Chondrocyte (in vitro differentiated cells): Measurements from ENCODE around the gene DLG2. TPM values are rescaled to one million over a fixed set of nuclear protein-coding genes. Genes with fewer than 3 reads are reported as not detected.

Experiments used
- DNase-seq: peaks from one replicate; pipeline ENCODE4 v3.0.0; 2021; ENCODE audit warnings: mixed read lengths, low spot score
- H3K27ac Mint-ChIP-seq: one replicate; pipeline ENCODE4 v1.8.0; 2021; ENCODE audit warnings: mild to moderate bottlenecking, moderate library complexity, mixed read lengths; ENCODE audit not compliant: unreplicated experiment
- H3K27me3 Mint-ChIP-seq: 2 replicates; pipeline ENCODE4 v1.8.0; 2021; ENCODE audit warnings: low read depth, mixed read lengths
- H3K36me3 Mint-ChIP-seq: 2 replicates; pipeline ENCODE4 v1.8.0; 2021; ENCODE audit warnings: low read depth, mixed read lengths
- H3K4me1 Mint-ChIP-seq: 2 replicates; pipeline ENCODE4 v1.8.0; 2021; ENCODE audit warnings: low read depth, mild to moderate bottlenecking, mixed read lengths
- H3K4me3 Mint-ChIP-seq: one replicate; pipeline ENCODE4 v1.8.0; 2021; ENCODE audit warnings: mild to moderate bottlenecking, moderate library complexity, mixed read lengths; ENCODE audit not compliant: unreplicated experiment
- H3K9me3 Mint-ChIP-seq: 2 replicates; pipeline ENCODE4 v1.8.0; 2021; ENCODE audit warnings: low read depth, mixed read lengths
- total RNA-seq: library from RNA; stranded (reverse); gene quantifications from 3 replicates; pipeline ENCODE4 v1.2.1, GENCODE V29; 2021
- TF ChIP-seq, protein P1 (sequence below): fragments of 200-600 bp; sonication (generic); IDR thresholded peaks from 2 replicates; pipeline ENCODE4 v1.5.0; 2021; ENCODE audit warnings: antibody characterized with exemption, mild to moderate bottlenecking, moderate library complexity

The DLG2 gene
- total RNA-seq, 1 donor from 2014 or later = 1.3 TPM

DNA sequence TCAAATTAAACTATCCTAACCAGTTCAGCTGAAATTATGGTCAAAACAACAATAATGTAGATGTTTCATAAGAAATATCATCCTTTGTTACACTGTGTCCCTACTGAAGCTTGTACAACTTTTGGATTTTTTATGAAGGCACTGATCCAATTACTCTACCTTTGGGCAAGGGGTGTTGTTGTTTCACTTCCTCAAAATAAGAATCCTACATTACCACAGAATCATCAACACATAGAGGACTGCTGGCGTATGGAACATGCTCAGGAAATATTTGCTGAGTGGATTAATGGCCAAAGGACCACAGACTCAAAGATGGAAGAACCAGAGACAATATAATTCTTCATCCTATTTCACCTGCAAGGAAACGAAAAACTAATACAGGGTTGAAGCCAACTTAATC, 1433.4 kb downstream of the DLG2 start:
- peaks cover 2% of the 10 kb centered on the region for H3K36me3 Mint-ChIP-seq
- DNase-seq = no peak
- no peaks in the 10 kb centered on the region for H3K4me1 Mint-ChIP-seq
- no peak overlapping the region for H3K27ac Mint-ChIP-seq
- peaks cover 3% of the 10 kb centered on the region for H3K27me3 Mint-ChIP-seq
- H3K9me3 Mint-ChIP-seq = peaks cover 8% of the 10 kb centered on the region
- H3K4me3 Mint-ChIP-seq = no peak overlapping the region
- TF ChIP-seq, protein P1, sequence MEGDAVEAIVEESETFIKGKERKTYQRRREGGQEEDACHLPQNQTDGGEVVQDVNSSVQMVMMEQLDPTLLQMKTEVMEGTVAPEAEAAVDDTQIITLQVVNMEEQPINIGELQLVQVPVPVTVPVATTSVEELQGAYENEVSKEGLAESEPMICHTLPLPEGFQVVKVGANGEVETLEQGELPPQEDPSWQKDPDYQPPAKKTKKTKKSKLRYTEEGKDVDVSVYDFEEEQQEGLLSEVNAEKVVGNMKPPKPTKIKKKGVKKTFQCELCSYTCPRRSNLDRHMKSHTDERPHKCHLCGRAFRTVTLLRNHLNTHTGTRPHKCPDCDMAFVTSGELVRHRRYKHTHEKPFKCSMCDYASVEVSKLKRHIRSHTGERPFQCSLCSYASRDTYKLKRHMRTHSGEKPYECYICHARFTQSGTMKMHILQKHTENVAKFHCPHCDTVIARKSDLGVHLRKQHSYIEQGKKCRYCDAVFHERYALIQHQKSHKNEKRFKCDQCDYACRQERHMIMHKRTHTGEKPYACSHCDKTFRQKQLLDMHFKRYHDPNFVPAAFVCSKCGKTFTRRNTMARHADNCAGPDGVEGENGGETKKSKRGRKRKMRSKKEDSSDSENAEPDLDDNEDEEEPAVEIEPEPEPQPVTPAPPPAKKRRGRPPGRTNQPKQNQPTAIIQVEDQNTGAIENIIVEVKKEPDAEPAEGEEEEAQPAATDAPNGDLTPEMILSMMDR = no peak

DNA sequence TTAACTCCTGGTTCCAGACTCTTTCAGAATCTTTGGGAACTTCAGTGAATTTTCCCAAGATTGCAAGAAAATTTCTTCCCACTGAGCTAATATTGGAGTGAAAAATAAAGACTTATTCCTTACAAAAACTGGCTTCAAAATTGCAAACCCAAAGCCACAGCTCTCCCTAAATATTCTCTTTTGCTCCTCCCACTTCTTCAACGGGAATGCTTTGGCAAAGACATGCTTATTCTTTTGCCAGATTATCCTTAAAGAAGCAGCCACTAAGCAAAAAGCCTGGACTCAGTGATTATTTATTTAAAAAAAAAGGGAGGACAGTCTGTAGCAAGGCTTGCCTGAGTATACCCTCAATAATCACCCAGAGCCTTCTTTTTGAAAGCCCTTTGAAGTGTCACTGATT, 1438.6 kb downstream of the DLG2 start:
- H3K27ac Mint-ChIP-seq = no peak overlapping the region
- H3K9me3 Mint-ChIP-seq = peaks cover 9% of the 10 kb centered on the region
- H3K4me1 Mint-ChIP-seq = no peaks in the 10 kb centered on the region
- TF ChIP-seq, protein P1 = no peak
- no peak for DNase-seq
- no peaks in the 10 kb centered on the region for H3K36me3 Mint-ChIP-seq
- no peaks in the 10 kb centered on the region for H3K27me3 Mint-ChIP-seq
- H3K4me3 Mint-ChIP-seq = no peak overlapping the region

DNA sequence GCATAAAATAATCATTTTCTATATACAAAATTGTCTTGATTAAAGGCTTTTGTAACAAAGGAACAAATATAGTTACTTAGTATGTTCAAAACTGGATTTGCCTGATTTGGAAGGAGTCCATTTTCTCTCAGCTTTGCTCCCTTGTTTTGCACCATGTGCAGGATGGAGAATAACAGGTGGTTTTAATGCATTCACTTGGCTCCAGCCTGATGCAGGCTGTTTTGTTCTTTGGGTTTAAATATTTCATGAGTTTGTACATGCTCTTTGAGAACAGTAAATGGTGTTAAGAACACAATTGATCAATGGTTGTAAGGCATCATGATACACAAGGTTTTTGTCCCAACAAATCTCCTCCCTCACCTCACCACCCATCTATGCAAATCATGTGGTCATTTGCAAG, 1454.1 kb downstream of the DLG2 start:
- Mint-ChIP-seq H3K36me3 (no peaks in the 10 kb centered on the region), H3K27me3 (peaks cover 2% of the 10 kb centered on the region), H3K9me3 (peaks cover 4% of the 10 kb centered on the region), H3K4me1 (no peaks in the 10 kb centered on the region), H3K4me3 (no peak overlapping the region), H3K27ac (no peak overlapping the region)
- no peak for DNase-seq
- TF ChIP-seq, protein P1 = no peak

DNA sequence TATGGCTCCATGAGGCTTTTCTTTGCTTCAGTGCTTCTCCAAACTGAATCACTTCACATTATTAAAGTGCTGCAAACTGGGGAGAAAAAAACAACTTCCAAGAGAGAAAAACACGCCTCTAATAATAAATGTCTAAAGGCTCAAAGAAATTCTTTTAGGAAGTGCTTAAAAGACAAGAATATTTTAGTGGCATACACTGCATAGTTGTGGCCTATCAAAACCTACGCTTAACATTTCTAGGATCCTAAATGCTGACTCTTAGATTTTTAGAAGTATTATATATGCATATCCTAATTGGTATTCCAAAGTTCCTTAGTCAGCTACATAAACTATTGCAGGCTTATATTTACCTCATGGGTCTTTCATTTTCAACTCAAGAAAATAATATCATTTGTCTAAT, 1462.0 kb downstream of the DLG2 start:
- Mint-ChIP-seq H3K36me3 (no peaks in the 10 kb centered on the region), H3K27me3 (peaks cover 11% of the 10 kb centered on the region), H3K9me3 (peaks cover 8% of the 10 kb centered on the region), H3K27ac (no peak overlapping the region), H3K4me1 (no peaks in the 10 kb centered on the region), H3K4me3 (no peak overlapping the region)
- no peak for DNase-seq
- TF ChIP-seq, protein P1 = no peak

GRCh38 chr11:84164728-84165127, 1462.4 kb downstream of the DLG2 start:
- no peak for DNase-seq
- no peak overlapping the region for H3K4me3 Mint-ChIP-seq
- H3K9me3 Mint-ChIP-seq = peaks cover 8% of the 10 kb centered on the region
- H3K36me3 Mint-ChIP-seq = no peaks in the 10 kb centered on the region
- TF ChIP-seq, protein P1 = no peak
- H3K27ac Mint-ChIP-seq = no peak overlapping the region
- H3K27me3 Mint-ChIP-seq = peaks cover 14% of the 10 kb centered on the region
- no peaks in the 10 kb centered on the region for H3K4me1 Mint-ChIP-seq
